Stimulated activated CD4-positive, alpha-beta T cell treated with anti-CD3 and anti-CD28 coated beads, Interleukin-12 subunit alpha, Interleukin-12 subunit beta, amount 100 ng/mL, for 48 hours (primary cell): ENCODE measurements around the gene VEGFD.

ENCODE experiments used
- DNase-seq, 3 donors: peaks; one replicate each; pipeline ENCODE4 v3.0.0-alpha.2; 2020; ENCODE audit warnings: low read depth in 2 of 3, low spot score in 1 of 3

The VEGFD gene

GRCh38 chrX:15384304-15384703, at the start of gene VEGFD:
Gene VEGFD, minus strand, starts transcription at chrX:15384413. Its CDS starts 467 bp downstream, at chrX:15383946.
- DNase-seq = no peak

GRCh38 chrX:15430584-15430983, 46.4 kb upstream of the VEGFD start:
- DNase-seq = no peak

GRCh38 chrX:15430076-15430475, 45.9 kb upstream of the VEGFD start:
- no peak for DNase-seq

- no peak for DNase-seq
Observed at GRCh38 chrX:15425024-15425423, 40.8 kb upstream of the VEGFD start.

GRCh38 chrX:15418707-15419181, 34.5 kb upstream of the VEGFD start:
- DNase-seq = no peak

- DNase-seq = no peak
Observed at GRCh38 chrX:15418041-15418706, 34.0 kb upstream of the VEGFD start.

GRCh38 chrX:15416133-15416993, 32.1 kb upstream of the VEGFD start:
- no peak for DNase-seq

- no peak for DNase-seq
Observed at GRCh38 chrX:15413101-15413500, 28.9 kb upstream of the VEGFD start.

GRCh38 chrX:15410947-15411346, 26.7 kb upstream of the VEGFD start:
- no peak for DNase-seq

- no peak for DNase-seq
Observed at GRCh38 chrX:15410430-15410829, 26.2 kb upstream of the VEGFD start.

- no peak for DNase-seq
Observed at GRCh38 chrX:15405846-15406245, 21.6 kb upstream of the VEGFD start.

GRCh38 chrX:15404401-15405096, 20.3 kb upstream of the VEGFD start:
- DNase-seq = no peak

- DNase-seq = no peak
Observed at GRCh38 chrX:15401378-15401777, 17.2 kb upstream of the VEGFD start.

GRCh38 chrX:15399962-15400391, 15.8 kb upstream of the VEGFD start:
- no peak for DNase-seq

GRCh38 chrX:15398874-15399273, 14.7 kb upstream of the VEGFD start:
- no peak for DNase-seq

- DNase-seq = no peak
Observed at GRCh38 chrX:15395789-15396188, 11.6 kb upstream of the VEGFD start.

- DNase-seq = no peak
Observed at GRCh38 chrX:15391850-15392249, 7.6 kb upstream of the VEGFD start.

- no peak for DNase-seq
Observed at GRCh38 chrX:15382813-15383212, 1.4 kb downstream of the VEGFD start.

GRCh38 chrX:15376956-15377355, 7.3 kb downstream of the VEGFD start:
- no peak for DNase-seq

GRCh38 chrX:15373976-15374375, 10.2 kb downstream of the VEGFD start:
- no peak for DNase-seq

- DNase-seq = no peak
Observed at GRCh38 chrX:15366506-15367352, 17.5 kb downstream of the VEGFD start.
